CD8-positive, alpha-beta memory T cell (primary cell): ENCODE measurements around the gene ABCA5. TPM values are rescaled to one million over a fixed set of nuclear protein-coding genes. Genes with fewer than 3 reads are reported as not detected.
"Not testable (repeated sequence)": the region's sequence is repeated elsewhere in the genome, so short reads cannot be mapped to it uniquely, and the experiment has no call there.

Experiments
- CTCF ChIA-PET: fragments of 350-600 bp; sonication (Branson Sonifier 250); formaldehyde crosslinking; loops from one replicate; lab custom pipeline; 2021; ENCODE audit warnings: antibody characterized with exemption; lab: Charles Lee
- POLR2A ChIA-PET: fragments of 350-600 bp; sonication (Branson Sonifier 250); formaldehyde crosslinking; loops from one replicate; lab custom pipeline; 2021; ENCODE audit warnings: antibody characterized with exemption; lab: Charles Lee
- DNase-seq, 5 donors: peaks; one replicate each; pipeline versions ENCODE4 v3.0.0 to v3.0.0-alpha.2; 2020 to 2022; ENCODE audit warnings: mixed read lengths in 1 of 5
- H3K27ac ChIP-seq: one replicate; pipeline ENCODE4 v1.7.0; 2013; ENCODE audit warnings: low read depth, mild to moderate bottlenecking, low read length, moderate library complexity
- H3K27me3 ChIP-seq: 2 replicates; pipeline ENCODE4 v1.7.0; 2013; ENCODE audit warnings: low read length, mild to moderate bottlenecking; ENCODE audit not compliant: insufficient read depth, poor library complexity, severe bottlenecking
- H3K36me3 ChIP-seq: 2 replicates; pipeline ENCODE4 v1.7.0; 2013; ENCODE audit warnings: mild to moderate bottlenecking, low read length, moderate library complexity; ENCODE audit not compliant: insufficient read depth
- H3K4me1 ChIP-seq: 2 replicates; pipeline ENCODE4 v1.7.0; 2013; ENCODE audit warnings: mild to moderate bottlenecking, low read length, moderate library complexity; ENCODE audit not compliant: insufficient read depth
- H3K4me3 ChIP-seq: 2 replicates; pipeline ENCODE4 v1.7.0; 2013; ENCODE audit warnings: mild to moderate bottlenecking, low read length
- H3K9me3 ChIP-seq: 2 replicates; pipeline ENCODE4 v1.7.0; 2013; ENCODE audit warnings: mild to moderate bottlenecking, low read length
- H3K27ac Mint-ChIP-seq, 8 donors: one replicate each; pipeline ENCODE4 v1.8.0; 2020 to 2021; ENCODE audit warnings: mixed read lengths in 8 of 8, mild to moderate bottlenecking in 6 of 8, inconsistent platforms in 3 of 8, moderate library complexity in 3 of 8
- H3K27me3 Mint-ChIP-seq, 2 donors: one replicate each; pipeline ENCODE4 v1.8.0; 2020 to 2021; ENCODE audit warnings: mixed read lengths in 2 of 2, mild to moderate bottlenecking in 1 of 2, moderate library complexity in 1 of 2
- H3K36me3 Mint-ChIP-seq, 3 donors: one replicate each; pipeline ENCODE4 v1.8.0; 2020 to 2021; ENCODE audit warnings: mixed read lengths in 3 of 3, inconsistent platforms in 1 of 3, mild to moderate bottlenecking in 1 of 3
- H3K4me1 Mint-ChIP-seq, 3 donors: one replicate each; pipeline ENCODE4 v1.8.0; 2020 to 2021; ENCODE audit warnings: mixed read lengths in 3 of 3, inconsistent platforms in 1 of 3, mild to moderate bottlenecking in 1 of 3
- H3K4me3 Mint-ChIP-seq, 7 donors: one replicate each; pipeline ENCODE4 v1.8.0; 2020 to 2021; ENCODE audit warnings: mixed read lengths in 7 of 7, mild to moderate bottlenecking in 6 of 7, moderate library complexity in 4 of 7, inconsistent platforms in 2 of 7
- H3K9me3 Mint-ChIP-seq, 5 donors: one replicate each; pipeline ENCODE4 v1.8.0; 2020 to 2022; ENCODE audit warnings: mixed read lengths in 5 of 5, mild to moderate bottlenecking in 3 of 5, moderate library complexity in 2 of 5, inconsistent platforms in 1 of 5
- polyA plus RNA-seq: library from polyadenylated mRNA; unstranded; fragments of 300-500 nt; fragmentation: Illumina TruSeq; gene quantifications from one replicate; pipeline ENCODE4 v1.2.3, GENCODE V29; 2021
- total RNA-seq, 2 experiments: library from RNA; stranded (reverse); gene quantifications; one replicate each; pipeline ENCODE4 v1.2.3, GENCODE V29; 2021

Gene ABCA5
- total and polyA plus RNA-seq, 3 experiments from 2014 or later: 9.2 to 15.4 (median 14.8) TPM

DNA sequence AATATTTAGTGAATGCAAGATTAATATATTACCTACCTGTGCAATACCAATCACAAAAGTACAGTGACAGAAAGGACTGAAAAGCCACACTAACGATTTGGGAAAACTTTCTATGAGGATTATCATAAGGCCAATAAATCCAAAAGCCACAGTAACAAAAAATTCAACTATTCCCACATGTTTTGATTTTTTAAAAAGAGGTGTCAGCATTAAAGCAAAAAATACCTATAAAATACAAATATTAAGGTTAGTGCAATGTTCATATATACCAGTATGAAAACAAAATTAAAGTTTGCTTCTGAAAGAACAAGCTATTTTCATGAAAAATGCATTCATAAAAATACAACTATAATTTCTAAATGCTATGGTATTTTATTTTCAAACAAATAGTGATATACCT is 24.3 kb downstream of the ABCA5 start:
- no peak overlapping the region for H3K27ac Mint-ChIP-seq
- no peaks in the 10 kb centered on the region for H3K36me3 ChIP-seq
- ChIA-PET POLR2A (no interaction called here), CTCF (no interaction called here)
- H3K4me3 Mint-ChIP-seq: no peak overlapping the region
- H3K27me3 Mint-ChIP-seq: no peaks in the 10 kb centered on the region
- no peaks in the 10 kb centered on the region for H3K9me3 ChIP-seq
- peaks cover 6 to 8% (median 6%) of the 10 kb centered on the region in 3 donors for H3K4me1 Mint-ChIP-seq
- DNase-seq: no peak
- H3K9me3 Mint-ChIP-seq: peaks cover 0 to 2% (median 0%) of the 10 kb centered on the region in 5 donors
- H3K27ac ChIP-seq: no peak overlapping the region
- H3K4me3 ChIP-seq: no peak overlapping the region
- no peaks in the 10 kb centered on the region for H3K27me3 ChIP-seq
- H3K36me3 Mint-ChIP-seq: peaks cover 8 to 49% (median 10%) of the 10 kb centered on the region in 3 donors
- no peaks in the 10 kb centered on the region for H3K4me1 ChIP-seq

DNA sequence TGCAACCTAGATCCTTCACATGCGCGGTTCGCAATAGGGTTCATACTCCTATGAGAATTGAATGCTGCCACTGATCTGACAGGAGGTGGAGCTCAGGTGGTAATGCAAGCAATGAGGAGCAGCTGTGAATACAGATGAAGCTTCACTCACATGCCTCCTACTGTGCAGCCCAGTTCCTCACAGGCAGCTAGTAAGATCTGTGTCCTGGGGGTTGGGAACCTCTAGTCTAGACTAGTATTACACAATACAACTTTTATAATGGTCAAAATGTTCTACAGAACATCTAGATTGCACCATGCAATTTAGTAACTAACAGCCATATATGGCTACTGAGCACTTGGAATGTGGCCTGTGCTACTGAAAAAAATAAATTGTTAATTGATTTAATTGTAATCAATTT is 26.7 kb downstream of the ABCA5 start:
- Histone ChIP-seq H3K9me3 (no peaks in the 10 kb centered on the region), H3K27ac (no peak overlapping the region), H3K4me1 (no peaks in the 10 kb centered on the region), H3K36me3 (no peaks in the 10 kb centered on the region), H3K27me3 (no peaks in the 10 kb centered on the region), H3K4me3 (no peak overlapping the region)
- Mint-ChIP-seq H3K27me3 (no peaks in the 10 kb centered on the region), H3K4me3 (no peak overlapping the region), H3K9me3 (peaks cover 0 to 3% (median 0%) of the 10 kb centered on the region in 5 donors), H3K27ac (no peak overlapping the region), H3K36me3 (peaks cover 8 to 51% (median 11%) of the 10 kb centered on the region in 3 donors), H3K4me1 (peaks cover 6 to 11% (median 6%) of the 10 kb centered on the region in 3 donors)
- CTCF ChIA-PET: no interaction called here
- DNase-seq: no peak
- POLR2A ChIA-PET: no interaction called here

DNA sequence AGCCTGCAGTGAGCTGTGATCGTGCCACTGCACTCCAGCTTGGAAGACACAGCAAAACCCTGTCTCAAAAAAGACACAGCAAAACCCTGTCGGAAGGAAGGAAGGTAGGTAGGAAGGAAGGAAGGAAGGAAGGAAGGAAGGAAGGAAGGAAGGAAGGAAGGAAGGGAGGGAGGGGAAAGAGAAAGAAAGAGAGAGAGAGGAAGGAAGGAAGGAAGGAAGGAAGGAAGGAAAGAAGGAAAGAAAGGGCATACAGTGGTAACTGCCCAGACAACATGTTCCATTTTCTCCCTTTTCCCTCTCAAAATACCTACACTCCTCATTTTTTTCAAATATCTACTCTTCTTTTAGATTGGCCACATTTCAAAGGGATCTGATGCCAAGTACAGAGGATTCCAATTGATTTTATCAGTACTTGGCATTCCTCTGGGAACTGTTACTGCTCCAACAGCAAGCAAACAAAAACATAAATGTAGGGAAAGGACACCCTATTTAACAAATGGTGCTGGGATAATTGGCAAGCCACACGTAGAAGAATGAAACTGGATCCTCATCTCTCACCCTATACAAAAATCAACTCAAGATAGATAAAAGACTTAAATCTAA is 28.7 kb downstream of the ABCA5 start:
- H3K4me3 Mint-ChIP-seq, H3K9me3 Mint-ChIP-seq, H3K9me3 ChIP-seq, H3K4me3 ChIP-seq, H3K27me3 ChIP-seq, H3K27me3 Mint-ChIP-seq, DNase-seq, CTCF ChIA-PET, H3K4me1 ChIP-seq, H3K27ac ChIP-seq, H3K36me3 ChIP-seq, POLR2A ChIA-PET: not testable (repeated sequence)
- Mint-ChIP-seq H3K36me3 (peaks cover 15 to 56% (median 15%) of the 10 kb centered on the region in 3 donors), H3K27ac (peak overlapping the region in 5 of 8 donors; percentile 17 to 87 (median 61)), H3K4me1 (peaks cover 6 to 11% (median 6%) of the 10 kb centered on the region in 3 donors)

DNA sequence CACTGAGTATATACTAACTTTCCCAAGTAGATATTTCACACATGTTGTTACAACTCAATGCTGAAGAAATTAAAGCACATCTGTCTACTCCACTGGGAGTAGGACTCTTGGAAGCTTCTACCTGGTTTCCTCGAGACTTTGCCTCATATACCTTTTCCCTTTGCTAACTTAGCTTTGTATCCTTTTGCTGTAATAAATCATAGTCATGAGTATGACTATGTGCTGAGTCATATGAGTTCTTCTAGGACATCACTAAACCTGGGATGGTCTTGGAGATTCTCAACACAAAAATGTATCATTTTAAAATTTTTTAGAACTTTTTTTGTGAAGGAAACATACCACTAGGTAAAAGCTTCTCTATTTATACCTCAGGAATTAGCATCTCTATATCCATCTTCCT is 39.8 kb downstream of the ABCA5 start:
- no peaks in the 10 kb centered on the region for H3K9me3 Mint-ChIP-seq
- Histone ChIP-seq H3K4me3 (no peak overlapping the region), H3K9me3 (no peaks in the 10 kb centered on the region), H3K27ac (no peak overlapping the region), H3K4me1 (no peaks in the 10 kb centered on the region), H3K27me3 (no peaks in the 10 kb centered on the region), H3K36me3 (peaks cover 8% of the 10 kb centered on the region)
- H3K4me3 Mint-ChIP-seq: no peak overlapping the region
- ChIA-PET CTCF (no interaction called here), POLR2A (no interaction called here)
- H3K36me3 Mint-ChIP-seq: peaks cover 18 to 78% (median 41%) of the 10 kb centered on the region in 3 donors
- no peaks in the 10 kb centered on the region for H3K4me1 Mint-ChIP-seq
- no peaks in the 10 kb centered on the region for H3K27me3 Mint-ChIP-seq
- no peak for DNase-seq
- H3K27ac Mint-ChIP-seq: peak overlapping the region in 1 of 8 donors; percentile 4

DNA sequence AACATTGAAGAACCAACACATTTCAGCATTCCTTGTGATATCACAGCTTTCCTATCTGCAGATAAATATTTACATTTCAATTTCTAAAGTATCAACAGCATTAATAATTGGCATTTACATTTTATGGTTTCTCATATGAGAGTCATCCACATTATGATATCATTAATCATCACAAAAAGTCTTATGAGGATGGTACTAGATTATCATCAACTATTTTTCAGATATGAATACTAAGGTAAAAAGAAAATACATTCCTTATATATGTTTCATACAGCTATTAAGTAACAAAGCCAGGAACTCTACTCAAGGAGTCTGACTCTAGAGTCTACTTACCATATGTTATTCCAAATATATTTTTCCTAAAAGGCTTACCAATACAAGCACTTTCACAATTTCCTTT is 40.7 kb downstream of the ABCA5 start:
- Histone ChIP-seq H3K27me3 (no peaks in the 10 kb centered on the region), H3K36me3 (peaks cover 8% of the 10 kb centered on the region), H3K9me3 (no peaks in the 10 kb centered on the region), H3K4me3 (no peak overlapping the region), H3K27ac (no peak overlapping the region), H3K4me1 (no peaks in the 10 kb centered on the region)
- CTCF ChIA-PET: no interaction called here
- POLR2A ChIA-PET: no interaction called here
- no peak for DNase-seq
- Mint-ChIP-seq H3K4me3 (no peak overlapping the region), H3K27ac (no peak overlapping the region), H3K4me1 (no peaks in the 10 kb centered on the region), H3K36me3 (peaks cover 23 to 80% (median 44%) of the 10 kb centered on the region in 3 donors), H3K9me3 (no peaks in the 10 kb centered on the region), H3K27me3 (no peaks in the 10 kb centered on the region)

DNA sequence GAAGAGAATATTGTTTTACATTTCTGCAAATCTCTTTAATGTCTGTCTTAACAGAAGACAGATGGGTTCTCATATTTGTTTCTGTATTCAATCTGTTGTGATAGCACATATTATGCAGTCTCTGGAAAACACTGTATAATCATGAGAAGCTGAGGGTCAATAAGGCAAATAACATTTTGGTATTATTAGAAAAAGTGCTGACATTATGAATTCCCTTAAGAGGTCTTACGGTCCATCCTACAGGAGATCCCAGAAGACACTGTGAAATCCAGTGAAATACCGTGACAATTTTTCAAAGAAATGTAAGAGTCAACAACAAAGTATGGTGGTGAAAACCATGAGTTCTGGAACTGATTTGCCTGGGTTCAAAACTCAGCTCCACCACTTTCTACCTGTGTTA is 42.3 kb downstream of the ABCA5 start:
- Mint-ChIP-seq H3K36me3 (peaks cover 29 to 73% (median 44%) of the 10 kb centered on the region in 3 donors), H3K4me1 (no peaks in the 10 kb centered on the region), H3K27ac (no peak overlapping the region), H3K4me3 (no peak overlapping the region), H3K9me3 (no peaks in the 10 kb centered on the region), H3K27me3 (no peaks in the 10 kb centered on the region)
- DNase-seq: no peak
- H3K9me3 ChIP-seq: no peaks in the 10 kb centered on the region
- CTCF ChIA-PET: no interaction called here
- POLR2A ChIA-PET: no interaction called here
- H3K4me1 ChIP-seq: no peaks in the 10 kb centered on the region
- H3K4me3 ChIP-seq: no peak overlapping the region
- peaks cover 8% of the 10 kb centered on the region for H3K36me3 ChIP-seq
- H3K27ac ChIP-seq: no peak overlapping the region
- no peaks in the 10 kb centered on the region for H3K27me3 ChIP-seq

DNA sequence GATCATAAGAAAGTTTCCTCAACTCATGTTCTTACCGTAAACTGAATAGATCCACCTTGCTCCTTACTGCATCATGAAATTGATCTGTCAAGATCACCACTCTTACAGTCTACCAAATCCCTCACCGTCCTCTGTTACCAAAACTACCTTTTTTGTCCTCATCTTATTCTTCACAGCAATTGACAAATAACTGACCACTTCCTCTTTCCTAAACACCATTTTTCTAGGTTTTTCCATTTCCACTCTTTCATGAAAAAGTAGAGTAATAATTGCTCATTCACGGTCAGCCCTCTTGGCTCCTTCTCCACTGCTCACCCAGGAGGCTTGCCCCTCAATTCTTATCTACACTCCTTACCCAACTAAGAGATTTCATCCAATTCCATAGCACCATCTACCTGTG is 44.9 kb downstream of the ABCA5 start:
- POLR2A ChIA-PET: no interaction called here
- H3K4me1 Mint-ChIP-seq: no peaks in the 10 kb centered on the region
- Histone ChIP-seq H3K9me3 (no peaks in the 10 kb centered on the region), H3K36me3 (peaks cover 8% of the 10 kb centered on the region), H3K4me1 (no peaks in the 10 kb centered on the region), H3K27ac (no peak overlapping the region), H3K4me3 (no peak overlapping the region), H3K27me3 (no peaks in the 10 kb centered on the region)
- peaks cover 34 to 62% (median 40%) of the 10 kb centered on the region in 3 donors for H3K36me3 Mint-ChIP-seq
- no peak overlapping the region for H3K4me3 Mint-ChIP-seq
- CTCF ChIA-PET: no interaction called here
- DNase-seq: no peak
- H3K27ac Mint-ChIP-seq: peak overlapping the region in 2 of 8 donors; percentile 23 to 39
- no peaks in the 10 kb centered on the region for H3K27me3 Mint-ChIP-seq
- no peaks in the 10 kb centered on the region for H3K9me3 Mint-ChIP-seq

DNA sequence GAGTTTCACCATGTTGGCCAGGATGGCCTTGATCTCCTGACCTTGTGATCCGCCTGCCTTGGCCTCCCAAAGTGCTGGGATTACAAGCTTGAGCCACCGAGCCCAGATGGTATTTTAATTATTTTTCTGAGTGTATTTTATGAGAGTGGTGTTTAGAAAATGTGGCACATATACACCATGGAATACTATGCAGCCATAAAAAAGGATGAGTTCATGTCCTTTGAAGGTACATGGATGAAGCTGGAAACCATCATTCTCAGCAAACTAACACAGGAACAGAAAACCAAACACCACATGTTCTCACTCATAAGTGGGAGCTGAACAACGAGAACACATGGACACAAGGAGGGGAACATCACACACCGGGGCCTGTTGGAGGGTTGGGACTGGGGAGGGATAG is 50.7 kb downstream of the ABCA5 start:
- H3K4me1 ChIP-seq, DNase-seq, H3K27me3 Mint-ChIP-seq, H3K27me3 ChIP-seq, H3K27ac ChIP-seq, H3K4me3 ChIP-seq, H3K9me3 Mint-ChIP-seq, H3K9me3 ChIP-seq, H3K27ac Mint-ChIP-seq, H3K36me3 ChIP-seq, CTCF ChIA-PET, POLR2A ChIA-PET, H3K4me1 Mint-ChIP-seq: not testable (repeated sequence)
- Mint-ChIP-seq H3K4me3 (peak overlapping the region in 1 of 7 donors; percentile 23), H3K36me3 (peaks cover 13 to 35% (median 27%) of the 10 kb centered on the region in 3 donors)
